ENCODE data around the gene WFDC2.
"Not testable (repeated sequence)": the region's sequence is repeated elsewhere in the genome, so short reads cannot be mapped to it uniquely, and the experiment has no call there.

DNA sequence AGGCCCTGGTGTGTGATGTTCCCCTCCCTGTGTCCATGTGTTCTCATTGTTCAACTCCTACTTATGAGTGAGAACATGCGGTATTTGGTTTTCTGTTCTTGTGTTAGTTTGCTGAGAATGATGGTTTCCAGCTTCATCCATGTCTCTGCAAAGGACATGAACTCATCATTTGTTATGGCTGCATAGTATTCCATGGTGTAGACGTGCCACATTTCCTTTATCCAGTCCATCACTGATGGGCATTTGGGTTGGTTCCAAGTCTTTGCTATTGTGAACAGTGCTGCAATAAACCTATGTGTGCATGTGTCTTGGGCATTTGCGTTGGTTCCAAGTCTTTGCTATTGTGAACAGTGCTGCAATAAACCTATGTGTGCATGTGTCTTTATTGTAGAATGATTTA is 2.7 kb downstream of the WFDC2 start:
- TF ChIP-seq, protein P1, sequence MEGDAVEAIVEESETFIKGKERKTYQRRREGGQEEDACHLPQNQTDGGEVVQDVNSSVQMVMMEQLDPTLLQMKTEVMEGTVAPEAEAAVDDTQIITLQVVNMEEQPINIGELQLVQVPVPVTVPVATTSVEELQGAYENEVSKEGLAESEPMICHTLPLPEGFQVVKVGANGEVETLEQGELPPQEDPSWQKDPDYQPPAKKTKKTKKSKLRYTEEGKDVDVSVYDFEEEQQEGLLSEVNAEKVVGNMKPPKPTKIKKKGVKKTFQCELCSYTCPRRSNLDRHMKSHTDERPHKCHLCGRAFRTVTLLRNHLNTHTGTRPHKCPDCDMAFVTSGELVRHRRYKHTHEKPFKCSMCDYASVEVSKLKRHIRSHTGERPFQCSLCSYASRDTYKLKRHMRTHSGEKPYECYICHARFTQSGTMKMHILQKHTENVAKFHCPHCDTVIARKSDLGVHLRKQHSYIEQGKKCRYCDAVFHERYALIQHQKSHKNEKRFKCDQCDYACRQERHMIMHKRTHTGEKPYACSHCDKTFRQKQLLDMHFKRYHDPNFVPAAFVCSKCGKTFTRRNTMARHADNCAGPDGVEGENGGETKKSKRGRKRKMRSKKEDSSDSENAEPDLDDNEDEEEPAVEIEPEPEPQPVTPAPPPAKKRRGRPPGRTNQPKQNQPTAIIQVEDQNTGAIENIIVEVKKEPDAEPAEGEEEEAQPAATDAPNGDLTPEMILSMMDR (IDR thresholded peaks at IDR 0.05; ENCODE audit: poor library complexity), result not testable (repeated sequence)
- TF ChIP-seq EZH2 (IDR thresholded peaks at IDR 0.05; ENCODE audit: borderline replicate concordance), result not testable (repeated sequence)

Measured in hepatocyte (in vitro differentiated cells).